Mononuclear cell (primary cell): ENCODE data around the gene RSPH1. TPM values are rescaled to one million over a fixed set of nuclear protein-coding genes. Genes with fewer than 3 reads are reported as not detected.

Source experiments
- H3K27me3 ChIP-seq: 2 replicates; pipeline ENCODE4 v1.6.0; 2011; ENCODE audit warnings: low read length, control low read depth; ENCODE audit not compliant: insufficient read depth
- H3K4me1 ChIP-seq: 2 replicates; pipeline ENCODE4 v1.5.1; 2011; ENCODE audit warnings: mild to moderate bottlenecking, low read length, control low read depth; ENCODE audit not compliant: insufficient read depth
- H3K4me3 ChIP-seq: 2 replicates; pipeline ENCODE4 v1.5.1; 2011; ENCODE audit warnings: mild to moderate bottlenecking, low read length, moderate library complexity
- H3K9me3 ChIP-seq: 2 replicates; pipeline ENCODE4 v1.5.1; 2011; ENCODE audit warnings: low read depth, mild to moderate bottlenecking, control low read depth, low read length
- total RNA-seq: library from RNA; depleted of rRNA; stranded (reverse); fragments of >200 nt; gene quantifications from one replicate; pipeline ENCODE4 v1.2.3, GENCODE V29; 2012

Gene RSPH1
- total RNA-seq, 1 donor: 0.10 TPM

DNA sequence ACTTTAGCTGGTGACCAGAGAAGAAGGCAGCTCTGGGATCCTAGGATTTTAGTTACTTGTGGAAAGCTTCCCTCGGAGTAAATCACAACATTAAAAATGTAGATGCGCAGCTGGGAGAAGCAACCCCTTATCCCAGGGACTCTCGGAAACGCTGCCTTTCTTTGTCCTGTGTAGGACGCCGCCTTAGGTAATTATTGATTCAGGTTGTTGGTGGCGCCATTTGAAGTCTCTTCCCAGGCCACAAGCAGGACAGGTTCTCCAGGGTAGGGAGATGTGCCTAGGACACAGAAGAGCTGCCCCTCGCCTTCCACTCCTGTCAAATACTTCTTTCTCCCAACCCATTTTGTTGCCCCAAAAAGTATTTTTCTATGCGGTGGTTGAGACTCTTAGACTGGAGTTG lies 27.9 kb upstream of the RSPH1 start:
- Histone ChIP-seq H3K4me1 (peaks cover 45% of the 10 kb centered on the region), H3K27me3 (no peaks in the 10 kb centered on the region), H3K9me3 (no peaks in the 10 kb centered on the region), H3K4me3 (no peak overlapping the region)

DNA sequence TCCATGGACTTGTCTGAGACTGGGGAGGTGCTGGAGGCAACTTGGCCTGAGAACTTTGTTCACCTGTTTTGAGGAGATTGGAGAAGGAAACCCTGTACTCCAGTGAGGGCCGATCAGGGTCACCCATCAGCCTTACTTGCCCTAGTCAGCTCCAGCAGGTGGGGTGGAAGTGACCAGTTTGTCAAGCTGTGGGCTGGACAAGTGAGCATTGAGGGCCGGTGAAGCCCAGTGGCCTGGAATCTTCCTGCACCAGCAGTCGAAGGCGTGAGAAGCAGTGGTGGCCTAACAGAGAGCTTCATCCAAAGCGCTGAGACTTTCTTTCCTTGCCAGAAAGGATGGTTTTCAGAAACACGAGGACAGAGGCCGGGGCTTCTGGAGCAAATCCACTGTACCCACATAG lies 27.2 kb upstream of the RSPH1 start:
- H3K27me3 ChIP-seq: no peaks in the 10 kb centered on the region
- peaks cover 40% of the 10 kb centered on the region for H3K4me1 ChIP-seq
- no peak overlapping the region for H3K4me3 ChIP-seq
- H3K9me3 ChIP-seq: no peaks in the 10 kb centered on the region

DNA sequence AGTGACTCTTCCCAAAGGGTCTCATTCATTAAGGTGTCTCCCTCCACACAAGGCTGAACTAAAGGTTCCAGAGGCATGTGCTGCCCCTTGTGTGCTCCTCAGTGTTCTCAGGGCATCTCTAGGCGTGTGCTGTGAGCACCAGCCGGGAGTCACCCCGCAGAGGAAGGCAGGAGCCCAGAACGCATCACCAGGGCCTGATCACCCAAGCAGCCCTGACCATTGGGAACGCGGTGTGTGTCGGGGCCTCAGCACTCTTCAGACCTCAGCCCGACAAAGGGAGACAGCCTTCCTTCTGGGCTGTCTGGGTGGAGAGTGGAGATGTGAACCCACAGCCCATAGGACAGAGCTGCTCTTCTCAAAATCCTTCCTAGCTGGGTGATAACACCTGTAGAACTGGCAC lies 26.7 kb upstream of the RSPH1 start:
- no peaks in the 10 kb centered on the region for H3K27me3 ChIP-seq
- peaks cover 37% of the 10 kb centered on the region for H3K4me1 ChIP-seq
- no peaks in the 10 kb centered on the region for H3K9me3 ChIP-seq
- H3K4me3 ChIP-seq: no peak overlapping the region

DNA sequence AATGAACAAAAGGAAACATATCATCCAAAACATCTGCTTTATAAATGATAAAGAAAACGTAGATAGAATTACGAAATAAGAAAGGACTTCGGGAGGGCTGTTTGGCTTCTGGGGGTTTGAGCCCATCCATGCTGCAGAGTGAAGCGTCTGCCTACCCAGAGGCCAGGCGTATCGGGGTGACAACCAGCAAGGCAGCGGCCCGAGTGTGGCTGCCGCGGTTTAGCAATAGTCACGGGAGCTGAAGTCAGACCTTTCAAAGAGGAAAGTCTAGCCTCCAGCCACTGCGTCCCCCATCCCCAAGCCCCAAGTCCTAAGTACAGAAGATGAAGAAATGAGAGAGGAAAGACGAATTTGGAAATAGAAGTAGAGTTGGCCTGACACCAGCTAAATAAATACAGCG lies 26.2 kb upstream of the RSPH1 start:
- Histone ChIP-seq H3K4me1 (peaks cover 33% of the 10 kb centered on the region), H3K27me3 (no peaks in the 10 kb centered on the region), H3K9me3 (no peaks in the 10 kb centered on the region), H3K4me3 (no peak overlapping the region)

DNA sequence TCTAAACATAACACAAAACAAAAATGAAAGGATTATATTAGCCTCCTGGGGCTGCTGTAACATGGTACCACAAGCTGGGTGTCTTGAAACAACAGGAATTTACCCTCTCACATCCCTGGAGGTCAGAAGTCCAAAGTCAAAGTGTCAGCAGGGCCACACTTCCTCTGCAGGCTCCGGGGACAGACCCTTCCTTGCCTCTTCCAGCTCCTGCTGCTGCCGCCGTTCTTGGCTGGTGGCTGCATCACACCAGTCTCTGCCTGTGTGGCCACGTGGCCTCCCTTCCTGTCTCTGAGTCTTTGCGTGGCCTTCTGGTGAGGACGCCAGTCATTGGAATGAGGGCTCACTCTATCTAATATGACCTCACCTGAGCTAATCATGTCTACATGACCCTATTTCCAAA lies 25.8 kb upstream of the RSPH1 start:
- no peaks in the 10 kb centered on the region for H3K27me3 ChIP-seq
- no peak overlapping the region for H3K4me3 ChIP-seq
- peaks cover 29% of the 10 kb centered on the region for H3K4me1 ChIP-seq
- no peaks in the 10 kb centered on the region for H3K9me3 ChIP-seq

DNA sequence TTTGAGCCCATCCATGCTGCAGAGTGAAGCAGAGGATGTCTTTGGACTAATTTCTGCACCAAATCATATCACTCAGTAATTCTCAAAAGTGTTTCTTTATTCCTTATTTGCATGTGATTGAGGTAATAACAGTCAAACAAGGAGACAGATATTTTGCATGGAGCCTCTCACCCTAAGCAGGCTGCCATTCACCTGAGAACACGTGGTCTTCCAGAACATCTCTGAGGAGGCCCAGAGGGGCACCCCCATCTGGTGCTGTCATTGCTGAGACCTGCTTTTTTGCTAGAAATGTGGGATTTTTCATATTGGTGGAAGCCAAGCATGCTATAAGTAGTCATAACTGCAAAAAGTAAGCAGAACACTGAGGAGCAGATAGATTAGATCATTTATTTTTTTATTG lies 25.4 kb upstream of the RSPH1 start:
- Histone ChIP-seq H3K4me3 (no peak overlapping the region), H3K9me3 (no peaks in the 10 kb centered on the region), H3K27me3 (no peaks in the 10 kb centered on the region), H3K4me1 (peaks cover 28% of the 10 kb centered on the region)

DNA sequence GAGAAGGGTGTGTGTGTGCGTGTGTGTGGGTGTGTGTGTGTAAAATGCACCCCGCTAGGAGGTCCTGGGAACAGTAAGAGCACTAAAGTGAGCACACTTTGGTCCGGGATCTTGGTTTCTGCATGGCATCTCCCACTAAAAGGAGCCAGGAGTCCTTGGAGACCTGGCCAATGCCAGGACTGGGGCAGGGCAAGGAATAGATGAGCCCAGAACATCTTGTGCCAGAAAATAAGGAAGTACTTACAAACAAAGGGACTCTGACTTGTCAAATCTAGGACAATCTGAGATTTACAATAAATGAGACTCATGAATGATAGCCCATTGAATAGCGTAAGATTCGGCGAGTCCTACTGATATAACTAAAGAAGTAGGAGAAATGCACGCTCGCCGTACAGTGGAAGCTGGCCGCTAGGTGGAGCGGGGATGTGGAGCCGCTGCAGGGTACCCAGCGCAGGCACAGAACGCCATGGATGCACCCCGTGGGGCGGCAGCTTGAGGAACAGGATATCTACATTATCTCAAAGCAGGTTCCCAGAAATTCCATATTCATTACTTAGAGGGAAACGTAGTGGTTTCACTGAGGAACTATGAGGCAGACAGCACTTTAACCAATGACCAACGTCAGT lies 24.7 kb upstream of the RSPH1 start:
- Histone ChIP-seq H3K9me3 (no peaks in the 10 kb centered on the region), H3K4me1 (peaks cover 28% of the 10 kb centered on the region), H3K27me3 (no peaks in the 10 kb centered on the region), H3K4me3 (no peak overlapping the region)

DNA sequence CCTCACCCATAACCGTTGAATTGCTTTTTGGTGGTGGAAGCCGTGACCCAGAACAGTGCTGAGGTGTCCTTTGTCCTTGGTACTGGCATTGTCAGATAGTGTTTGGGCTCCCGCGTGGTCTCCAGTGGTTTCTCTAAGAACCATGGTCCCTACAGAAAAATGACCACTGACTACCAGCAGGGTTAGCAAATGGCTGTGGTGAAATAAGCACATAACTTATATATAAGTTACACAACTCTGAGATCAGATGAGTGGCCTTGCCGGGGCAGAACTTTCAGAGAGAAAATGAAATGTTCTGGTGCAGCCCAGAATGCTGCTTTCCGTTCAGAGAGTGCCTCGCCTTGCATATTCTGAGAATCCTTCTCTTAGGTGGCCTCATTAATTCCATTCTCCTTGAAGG lies 22.6 kb upstream of the RSPH1 start:
- H3K4me3 ChIP-seq: no peak overlapping the region
- H3K4me1 ChIP-seq: peaks cover 22% of the 10 kb centered on the region
- no peaks in the 10 kb centered on the region for H3K27me3 ChIP-seq
- no peaks in the 10 kb centered on the region for H3K9me3 ChIP-seq

DNA sequence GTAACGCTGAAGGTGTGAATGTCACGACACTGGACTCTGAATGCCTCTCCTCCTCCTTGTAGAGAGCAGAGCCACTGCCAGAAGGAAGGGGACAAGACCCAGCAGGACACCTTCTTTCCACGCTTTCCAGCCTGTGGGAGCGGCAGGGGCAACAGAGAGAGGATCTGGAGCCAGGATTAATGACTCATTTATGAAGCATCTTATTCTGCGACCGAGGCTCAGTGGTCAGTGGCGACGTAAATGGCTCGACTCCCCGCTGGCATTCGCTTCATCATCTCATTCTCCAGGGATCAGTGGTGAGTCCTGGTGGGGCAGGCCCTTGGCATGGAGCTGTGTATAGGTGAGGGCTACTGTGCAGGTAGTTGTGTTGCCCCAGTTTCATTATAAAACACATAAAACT lies 22.2 kb upstream of the RSPH1 start:
- Histone ChIP-seq H3K4me1 (peaks cover 20% of the 10 kb centered on the region), H3K4me3 (no peak overlapping the region), H3K9me3 (no peaks in the 10 kb centered on the region), H3K27me3 (no peaks in the 10 kb centered on the region)

DNA sequence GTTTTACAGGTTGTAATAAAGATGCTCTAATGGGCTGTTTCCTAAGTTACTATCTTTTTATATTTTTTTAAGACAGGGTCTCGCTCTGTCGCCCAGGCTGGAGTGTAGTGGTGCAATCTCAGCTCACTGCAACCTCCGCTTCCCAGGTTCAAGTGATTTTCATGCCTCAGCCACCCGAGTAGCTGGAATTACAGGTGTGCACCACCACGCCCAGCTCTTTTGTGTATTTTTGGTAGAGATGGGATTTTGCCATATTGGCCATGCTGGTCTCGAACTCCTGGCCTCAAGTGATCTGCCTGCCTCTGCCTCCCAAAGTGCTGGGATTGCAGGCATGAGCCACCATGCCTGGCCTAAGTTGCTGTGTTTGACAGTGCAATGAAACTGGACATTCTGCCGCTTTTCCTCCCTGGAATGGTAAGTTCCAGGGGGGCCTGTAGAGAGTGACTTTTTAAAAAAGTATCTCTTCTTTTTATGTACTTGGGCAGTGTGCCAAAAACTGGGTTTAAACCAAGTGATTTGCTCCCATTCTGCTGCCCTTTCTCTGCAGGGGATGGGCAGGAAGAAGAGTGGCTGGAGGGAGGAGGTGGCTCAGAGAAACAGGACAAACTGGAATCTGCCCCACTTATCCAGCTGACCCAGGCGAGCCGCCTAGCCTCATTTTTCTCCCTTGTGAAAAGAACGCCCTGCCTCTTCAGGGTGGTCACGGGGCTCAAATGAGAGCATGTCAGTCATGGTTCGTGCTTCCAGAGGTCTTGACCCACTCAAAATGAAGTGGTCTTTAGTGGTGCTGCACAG lies 19.9 kb upstream of the RSPH1 start:
- H3K4me3 ChIP-seq: no peak overlapping the region
- H3K9me3 ChIP-seq: no peaks in the 10 kb centered on the region
- no peaks in the 10 kb centered on the region for H3K27me3 ChIP-seq
- H3K4me1 ChIP-seq: peaks cover 24% of the 10 kb centered on the region

DNA sequence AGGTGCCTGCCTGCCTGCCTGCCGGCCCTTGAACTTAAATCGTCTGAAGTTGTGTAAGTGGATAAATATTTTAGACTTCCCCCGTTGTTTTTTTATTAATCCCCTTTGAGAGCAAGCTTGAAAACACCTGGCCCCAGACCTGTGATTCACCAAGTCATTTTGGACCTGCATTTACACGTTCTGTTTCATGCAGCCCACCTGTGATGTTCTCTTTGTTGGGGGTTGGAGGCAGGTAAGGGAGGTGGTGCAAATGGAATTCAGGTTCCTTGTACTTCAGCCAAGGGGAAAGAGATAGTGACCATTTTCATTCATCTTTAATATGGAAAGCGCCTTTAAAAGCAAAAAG lies 18.8 kb upstream of the RSPH1 start:
- Histone ChIP-seq H3K9me3 (no peaks in the 10 kb centered on the region), H3K27me3 (no peaks in the 10 kb centered on the region), H3K4me3 (peak overlapping the region; percentile 82), H3K4me1 (peaks cover 24% of the 10 kb centered on the region)

DNA sequence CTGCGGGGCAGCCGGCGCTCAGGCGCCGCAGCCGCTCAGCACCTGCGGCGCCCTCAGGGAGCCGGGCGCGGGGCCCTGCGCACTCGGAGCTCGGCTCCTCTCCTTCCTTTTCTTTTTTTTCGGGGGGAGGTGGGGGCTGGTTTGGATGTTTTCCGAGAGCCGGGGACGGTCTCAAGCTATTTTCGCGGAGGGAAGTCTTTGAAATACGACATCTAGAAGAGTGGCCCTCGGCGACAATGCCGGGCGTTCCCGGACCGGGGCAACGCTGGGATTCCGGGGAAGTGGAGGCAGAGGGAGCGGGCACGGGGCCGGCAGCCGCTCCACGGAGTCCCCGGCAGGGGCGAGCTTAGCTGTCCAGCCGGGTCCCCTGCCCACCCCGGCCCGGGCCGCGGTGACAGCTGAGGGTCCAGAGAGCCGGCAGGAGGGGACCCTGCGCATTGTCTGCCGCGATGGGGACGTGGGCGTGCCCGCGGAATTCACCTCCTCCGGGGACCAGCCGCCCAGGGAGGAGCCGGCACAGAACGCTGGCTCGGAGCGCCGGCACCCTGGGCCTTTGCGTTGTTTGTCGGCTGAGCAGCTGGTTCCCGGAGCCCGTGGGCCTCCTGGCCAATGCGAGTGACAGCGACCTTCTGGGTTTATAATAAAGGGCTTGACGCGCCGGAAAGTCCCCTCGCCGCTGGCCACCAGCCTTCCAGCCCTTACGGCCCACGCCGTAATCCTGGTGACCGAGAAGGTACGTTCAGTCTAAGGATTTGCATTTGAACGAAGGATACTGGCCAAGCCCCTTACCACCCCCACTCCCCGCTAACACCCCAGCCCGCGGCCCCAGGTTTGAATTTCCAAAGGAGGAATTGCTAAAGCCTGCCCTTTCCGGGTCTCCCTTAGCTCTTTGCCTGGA lies 18.2 kb upstream of the RSPH1 start:
- no peaks in the 10 kb centered on the region for H3K27me3 ChIP-seq
- H3K4me3 ChIP-seq: peak overlapping the region; percentile 82
- H3K9me3 ChIP-seq: no peaks in the 10 kb centered on the region
- peaks cover 24% of the 10 kb centered on the region for H3K4me1 ChIP-seq

DNA sequence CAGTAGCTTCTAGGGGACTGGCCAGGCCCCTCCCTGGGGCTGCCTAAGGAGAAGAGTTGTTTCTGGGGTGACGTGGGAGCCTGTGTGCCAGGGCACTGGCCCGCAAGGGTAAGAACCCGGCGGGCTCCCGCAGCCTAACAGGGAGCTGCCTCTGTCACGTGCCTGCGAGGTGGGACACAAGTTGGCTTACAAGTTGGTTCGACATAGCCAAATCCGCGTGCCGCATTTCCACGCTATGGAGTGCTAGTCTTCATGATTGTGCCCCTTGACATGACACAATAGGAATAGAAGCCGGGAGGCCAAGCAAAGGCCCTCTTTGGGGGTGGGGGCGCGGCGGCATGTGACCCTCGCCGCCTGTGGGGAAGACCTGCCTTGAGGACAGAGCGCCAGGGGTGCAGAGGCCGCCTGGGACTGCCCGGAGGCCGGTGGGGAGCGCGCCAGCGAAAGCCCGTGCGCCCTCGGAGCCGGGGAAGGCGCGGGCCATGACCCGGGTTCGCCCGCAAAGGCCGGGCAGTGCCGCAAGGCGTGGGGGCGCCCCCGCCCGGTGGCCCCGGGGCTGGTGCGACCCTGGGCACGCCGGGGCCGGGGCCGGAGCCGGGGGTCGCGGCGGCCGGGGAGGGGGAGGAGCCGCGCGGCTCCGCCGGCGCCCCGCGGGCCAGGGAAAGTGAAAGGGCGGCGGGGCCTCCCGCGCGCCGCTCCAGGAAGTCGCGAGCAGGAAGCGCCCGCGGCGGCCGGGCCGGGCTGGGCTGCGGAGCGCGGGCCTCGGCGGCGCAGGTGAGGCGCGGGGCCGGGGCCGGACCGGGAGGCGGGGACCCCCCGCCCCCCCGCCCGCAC lies 17.3 kb upstream of the RSPH1 start, which contains the start of gene SLC37A1:
Gene SLC37A1, plus strand, starts transcription at position 702 of the 834 bp plus-strand sequence. CDS start 4,603 bp downstream, outside the sequence.
- Histone ChIP-seq H3K27me3 (no peaks in the 10 kb centered on the region), H3K9me3 (no peaks in the 10 kb centered on the region), H3K4me1 (peaks cover 24% of the 10 kb centered on the region), H3K4me3 (peak within 1 kb of the TSS; percentile 82)

DNA sequence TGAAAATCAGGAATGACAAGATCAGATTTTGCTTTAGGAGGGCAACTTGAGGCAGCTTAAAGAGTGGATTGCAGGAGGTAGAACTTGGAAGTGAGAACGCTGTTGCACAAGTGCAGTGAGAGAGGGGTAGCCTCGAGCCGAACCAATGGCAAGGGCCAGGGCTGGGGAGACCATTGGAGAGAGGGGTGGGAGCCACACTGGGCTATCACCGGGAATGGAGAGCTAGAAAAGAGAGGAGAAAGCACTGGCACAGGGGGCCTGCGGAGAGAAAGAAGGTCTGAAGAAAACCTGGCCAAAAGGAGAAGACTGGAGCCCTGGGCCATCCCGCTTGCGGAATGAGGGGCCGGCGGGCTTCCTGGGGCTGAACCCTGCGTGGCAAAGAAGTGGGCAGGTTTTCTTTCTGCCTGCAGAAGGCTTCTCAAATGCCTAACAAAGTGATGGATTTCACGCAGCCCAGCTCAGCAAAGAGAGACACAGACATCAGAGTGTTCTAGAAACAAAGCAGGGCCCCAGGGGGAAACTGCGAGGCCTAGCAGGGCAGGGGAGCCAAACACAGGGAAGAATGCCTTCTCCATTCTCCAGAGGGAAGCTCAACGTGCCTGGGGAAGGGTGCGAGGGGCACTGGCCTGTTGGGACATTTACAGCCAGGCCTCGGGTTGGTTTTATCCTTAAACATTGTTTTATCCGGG lies 16.5 kb upstream of the RSPH1 start:
- no peak overlapping the region for H3K4me3 ChIP-seq
- H3K9me3 ChIP-seq: no peaks in the 10 kb centered on the region
- peaks cover 24% of the 10 kb centered on the region for H3K4me1 ChIP-seq
- H3K27me3 ChIP-seq: no peaks in the 10 kb centered on the region
